Coronary artery (tissue), 2 donors: ENCODE results near the gene MAP3K9.

Experiments
- DNase-seq: peaks from one replicate; pipeline ENCODE4 v3.0.0-alpha.2; 2017; ENCODE audit warnings: low spot score
- H3K27ac ChIP-seq, 2 donors: fragments of 200-600 bp; sonication (generic); one replicate each; pipeline ENCODE4 v1.5.1; 2016 to 2019
- H3K4me3 ChIP-seq: fragments of 200-600 bp; sonication (generic); 2 replicates; pipeline ENCODE4 v1.5.1; 2016; ENCODE audit warnings: mild to moderate bottlenecking, moderate library complexity
- TF ChIP-seq, protein P1 (sequence below): fragments of 200-600 bp; sonication (generic); IDR thresholded peaks from one replicate; pipeline ENCODE4 v1.5.1; 2019; ENCODE audit warnings: antibody characterized with exemption

MAP3K9 gene

DNA sequence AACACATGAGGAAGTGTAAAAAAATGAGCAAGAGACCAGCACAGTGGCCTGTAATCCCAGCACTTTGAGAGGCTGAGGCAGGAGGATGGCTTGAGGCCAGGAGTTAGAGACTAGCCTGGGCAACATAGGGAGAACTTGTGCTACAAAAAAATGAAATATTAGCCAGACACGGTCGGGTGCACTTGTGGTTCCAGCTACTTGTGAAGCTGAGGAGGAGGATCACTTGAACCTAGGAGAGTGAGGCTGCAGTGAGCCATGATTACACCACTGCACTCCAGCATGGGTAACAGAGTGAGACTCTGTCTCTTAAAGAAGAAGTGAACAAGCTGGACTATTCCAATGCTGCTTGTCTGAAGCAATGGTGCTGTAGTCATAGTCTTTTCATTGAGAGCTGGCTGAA, 36.3 kb upstream of the MAP3K9 start:
- TF ChIP-seq, protein P1, sequence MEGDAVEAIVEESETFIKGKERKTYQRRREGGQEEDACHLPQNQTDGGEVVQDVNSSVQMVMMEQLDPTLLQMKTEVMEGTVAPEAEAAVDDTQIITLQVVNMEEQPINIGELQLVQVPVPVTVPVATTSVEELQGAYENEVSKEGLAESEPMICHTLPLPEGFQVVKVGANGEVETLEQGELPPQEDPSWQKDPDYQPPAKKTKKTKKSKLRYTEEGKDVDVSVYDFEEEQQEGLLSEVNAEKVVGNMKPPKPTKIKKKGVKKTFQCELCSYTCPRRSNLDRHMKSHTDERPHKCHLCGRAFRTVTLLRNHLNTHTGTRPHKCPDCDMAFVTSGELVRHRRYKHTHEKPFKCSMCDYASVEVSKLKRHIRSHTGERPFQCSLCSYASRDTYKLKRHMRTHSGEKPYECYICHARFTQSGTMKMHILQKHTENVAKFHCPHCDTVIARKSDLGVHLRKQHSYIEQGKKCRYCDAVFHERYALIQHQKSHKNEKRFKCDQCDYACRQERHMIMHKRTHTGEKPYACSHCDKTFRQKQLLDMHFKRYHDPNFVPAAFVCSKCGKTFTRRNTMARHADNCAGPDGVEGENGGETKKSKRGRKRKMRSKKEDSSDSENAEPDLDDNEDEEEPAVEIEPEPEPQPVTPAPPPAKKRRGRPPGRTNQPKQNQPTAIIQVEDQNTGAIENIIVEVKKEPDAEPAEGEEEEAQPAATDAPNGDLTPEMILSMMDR: no peak
- no peak for DNase-seq
- Histone ChIP-seq H3K27ac (no peak overlapping the region), H3K4me3 (no peak overlapping the region)

DNA sequence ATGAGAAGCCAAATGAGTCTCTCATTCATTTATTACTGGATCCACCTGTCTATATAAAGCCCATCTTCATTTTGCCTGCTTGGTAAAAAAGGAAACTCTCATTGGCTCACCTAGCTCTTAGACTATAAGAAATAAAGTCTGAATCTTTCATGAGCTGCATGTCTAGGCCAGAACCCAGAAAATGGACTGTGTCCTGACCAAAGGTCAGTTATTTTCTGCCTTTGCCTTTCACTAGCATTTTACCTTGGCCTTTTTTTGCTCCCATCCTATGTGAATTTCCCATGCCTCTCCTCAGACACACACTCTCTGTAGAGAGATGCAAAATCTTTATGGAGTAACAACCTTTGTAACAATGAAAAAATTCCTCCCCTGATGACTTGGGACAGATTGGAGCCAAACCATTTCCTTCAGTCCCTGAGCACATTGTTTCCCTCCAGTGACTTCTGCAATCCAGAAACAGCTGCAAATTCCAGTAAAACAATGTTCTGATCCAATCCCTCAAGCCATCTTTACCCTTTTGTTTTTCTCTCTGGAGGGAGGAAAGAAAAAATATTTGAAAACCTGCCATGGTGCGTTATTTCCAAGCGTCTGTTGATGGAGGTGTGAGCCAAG, 33.6 kb upstream of the MAP3K9 start:
- Histone ChIP-seq H3K27ac (no peak overlapping the region), H3K4me3 (no peak overlapping the region)
- TF ChIP-seq, protein P1: no peak
- no peak for DNase-seq

DNA sequence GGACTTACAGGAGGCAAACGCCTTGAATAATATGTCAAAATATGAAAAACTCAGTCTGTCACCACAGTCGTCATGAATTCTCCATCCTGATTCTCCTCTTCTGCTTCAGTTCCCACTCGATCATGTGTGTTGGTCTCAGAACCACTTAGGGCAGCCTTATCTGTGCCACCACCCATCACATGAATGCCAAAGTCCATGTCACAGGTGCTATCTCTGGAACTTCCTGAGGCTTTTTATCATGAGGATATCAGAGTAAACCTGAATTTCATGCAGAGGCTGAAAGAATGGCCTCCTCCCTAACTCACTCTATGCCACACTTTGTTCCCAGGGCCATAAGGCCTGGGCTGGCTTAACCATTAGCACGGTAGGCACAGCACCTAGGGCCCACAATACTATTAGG, 28.8 kb upstream of the MAP3K9 start:
- DNase-seq: no peak
- H3K4me3 ChIP-seq: no peak overlapping the region
- TF ChIP-seq, protein P1: no peak
- no peak overlapping the region for H3K27ac ChIP-seq

DNA sequence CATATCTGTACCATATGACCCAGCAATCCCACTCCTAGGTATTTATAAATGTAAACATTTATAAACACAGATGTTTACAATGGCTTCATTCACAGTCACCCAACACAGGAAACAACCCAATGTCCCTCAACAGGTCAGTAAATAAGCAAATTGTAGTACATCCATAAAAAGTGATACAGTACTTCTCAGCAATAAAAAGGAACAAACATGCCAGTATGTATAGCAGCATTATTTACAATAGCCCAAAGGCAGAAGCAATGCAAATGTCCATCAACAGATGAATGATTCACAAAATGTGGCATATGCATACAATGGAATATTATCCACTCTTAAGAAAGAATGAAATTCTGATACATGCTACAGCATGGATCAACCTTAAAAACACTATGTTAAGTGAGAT, 27.6 kb upstream of the MAP3K9 start:
- Histone ChIP-seq H3K4me3 (no peak overlapping the region), H3K27ac (no peak overlapping the region)
- no peak for DNase-seq
- TF ChIP-seq, protein P1: no peak

DNA sequence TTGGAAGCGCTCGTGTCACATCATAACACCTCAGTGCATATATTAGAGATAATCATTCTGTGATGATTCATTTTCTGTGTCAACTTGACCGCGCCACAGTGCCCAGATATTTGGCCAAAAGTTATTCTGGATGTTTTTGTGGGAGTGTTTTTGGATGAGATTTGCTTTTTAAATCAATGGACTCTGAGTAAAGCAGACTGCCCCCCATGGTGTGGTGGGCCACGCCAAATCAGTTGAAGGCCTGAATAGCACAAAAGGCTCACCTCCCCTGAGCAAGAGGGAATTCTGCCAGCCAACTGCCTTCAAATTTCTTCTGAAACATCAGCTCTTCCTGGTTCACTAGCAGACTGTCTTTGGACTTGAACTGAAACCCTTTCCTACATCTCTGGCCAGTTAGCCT, 24.6 kb upstream of the MAP3K9 start:
- TF ChIP-seq, protein P1: no peak
- H3K4me3 ChIP-seq: no peak overlapping the region
- DNase-seq: no peak
- H3K27ac ChIP-seq: no peak overlapping the region

DNA sequence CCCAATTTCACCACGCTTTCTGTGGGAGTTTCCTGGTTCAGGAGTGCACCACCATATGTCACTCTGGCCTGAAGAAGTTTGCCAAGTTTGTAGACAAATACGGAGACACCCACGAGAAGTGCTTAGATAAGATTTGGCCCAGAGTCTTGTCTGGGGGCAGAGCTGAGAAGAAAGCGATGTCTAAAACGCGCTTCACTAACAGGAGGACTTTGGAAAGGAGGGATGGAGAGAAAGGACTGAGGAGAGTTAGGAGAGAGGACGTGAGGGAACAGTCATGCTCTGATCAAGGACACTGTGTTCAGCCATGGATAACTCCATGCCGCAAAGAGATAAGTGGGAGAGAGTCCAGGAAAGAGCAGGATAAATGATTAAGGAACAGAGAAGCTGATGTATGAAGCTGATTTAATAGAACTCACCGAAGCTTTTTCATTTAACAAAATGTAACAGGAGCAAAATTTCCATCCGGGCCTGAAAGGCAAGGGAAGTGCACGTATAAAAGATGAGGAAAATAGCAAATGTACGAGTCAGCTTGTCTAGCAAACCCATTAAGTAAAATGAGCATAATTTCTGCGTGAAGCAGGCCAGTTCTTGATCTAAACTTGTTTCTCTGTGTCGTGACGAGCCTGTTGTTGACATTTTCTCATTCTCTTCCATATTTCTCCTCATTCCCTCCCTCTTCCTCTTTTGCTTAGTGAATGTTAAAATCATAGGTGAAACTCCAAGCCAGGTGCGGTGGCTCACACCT, 23.4 kb upstream of the MAP3K9 start:
- H3K27ac ChIP-seq: no peak overlapping the region
- H3K4me3 ChIP-seq: no peak overlapping the region
- TF ChIP-seq, protein P1: no peak
- DNase-seq: no peak
